Testis (tissue), 2 donors: Measurements from ENCODE around the gene SPIC.

Experiments used
- CTCF ChIP-seq, 3 experiments: fragments of 450-650 bp in 2 of 3; fragments of 200-600 bp in 1 of 3; sonication (generic) in 1 of 3; IDR thresholded peaks; one replicate each; pipeline ENCODE4 v1.5.1; 2016 to 2019; ENCODE audit warnings: antibody characterized with exemption in 3 of 3, mild to moderate bottlenecking in 2 of 3, moderate library complexity in 1 of 3
- POLR2A ChIP-seq: fragments of 450-650 bp; IDR thresholded peaks from one replicate; pipeline ENCODE4 v1.6.1; 2017; ENCODE audit warnings: antibody characterized with exemption, mild to moderate bottlenecking, moderate library complexity

GRCh38 chr12:101474711-101475386 is at the start of gene SPIC:
- no peak for TF ChIP-seq CTCF (IDR thresholded peaks at IDR 0.05)
- TF ChIP-seq POLR2A = no peak
